Nephron progenitor cell (in vitro differentiated cells): Measurements from ENCODE around the gene POLN.

Experiments
- DNase-seq: peaks from one replicate; pipeline ENCODE4 v3.0.0; 2021
- H3K27ac Mint-ChIP-seq: 2 replicates; pipeline ENCODE4 v1.8.0; 2021; ENCODE audit warnings: mild to moderate bottlenecking, moderate library complexity, mixed read lengths
- H3K27me3 Mint-ChIP-seq: 2 replicates; pipeline ENCODE4 v1.8.0; 2021; ENCODE audit warnings: mild to moderate bottlenecking, low read depth, mixed read lengths; ENCODE audit not compliant: poor library complexity
- H3K36me3 Mint-ChIP-seq: 2 replicates; pipeline ENCODE4 v1.8.0; 2021; ENCODE audit warnings: low read depth, mixed read lengths
- H3K4me1 Mint-ChIP-seq: 2 replicates; pipeline ENCODE4 v1.8.0; 2021; ENCODE audit warnings: mixed read lengths
- H3K4me3 Mint-ChIP-seq: 2 replicates; pipeline ENCODE4 v1.8.0; 2021; ENCODE audit warnings: mild to moderate bottlenecking, moderate library complexity, mixed read lengths
- H3K9me3 Mint-ChIP-seq: 2 replicates; pipeline ENCODE4 v1.8.0; 2021; ENCODE audit warnings: mild to moderate bottlenecking, moderate library complexity, mixed read lengths
- CTCF ChIP-seq: fragments of 200-600 bp; sonication (generic); IDR thresholded peaks from 2 replicates; pipeline ENCODE4 v1.5.0; 2021; ENCODE audit warnings: antibody characterized with exemption

The POLN gene

GRCh38 chr4:2068566-2068965, 173.4 kb downstream of the POLN start:
- no peak overlapping the region for H3K4me3 Mint-ChIP-seq
- TF ChIP-seq CTCF = no peak
- H3K27ac Mint-ChIP-seq = no peak overlapping the region
- no peaks in the 10 kb centered on the region for H3K9me3 Mint-ChIP-seq
- H3K4me1 Mint-ChIP-seq = peaks cover 15% of the 10 kb centered on the region
- no peak for DNase-seq
- H3K36me3 Mint-ChIP-seq = no peaks in the 10 kb centered on the region
- no peaks in the 10 kb centered on the region for H3K27me3 Mint-ChIP-seq

GRCh38 chr4:2068198-2068470, 173.8 kb downstream of the POLN start:
- H3K27me3 Mint-ChIP-seq = no peaks in the 10 kb centered on the region
- no peaks in the 10 kb centered on the region for H3K36me3 Mint-ChIP-seq
- H3K27ac Mint-ChIP-seq = no peak overlapping the region
- peaks cover 15% of the 10 kb centered on the region for H3K4me1 Mint-ChIP-seq
- TF ChIP-seq CTCF = no peak
- H3K9me3 Mint-ChIP-seq = no peaks in the 10 kb centered on the region
- H3K4me3 Mint-ChIP-seq = no peak overlapping the region
- DNase-seq = no peak

- Mint-ChIP-seq H3K4me1 (peaks cover 15% of the 10 kb centered on the region), H3K4me3 (no peak overlapping the region), H3K27me3 (no peaks in the 10 kb centered on the region), H3K27ac (no peak overlapping the region), H3K36me3 (no peaks in the 10 kb centered on the region), H3K9me3 (no peaks in the 10 kb centered on the region)
- no peak for TF ChIP-seq CTCF
- no peak for DNase-seq
These were observed 174.3 kb downstream of the POLN start for GRCh38 chr4:2067446-2068197.

GRCh38 chr4:2066571-2067445, 175.1 kb downstream of the POLN start:
- DNase-seq = no peak
- Mint-ChIP-seq H3K27ac (no peak overlapping the region), H3K4me3 (no peak overlapping the region), H3K4me1 (peaks cover 15% of the 10 kb centered on the region), H3K27me3 (peaks cover 4% of the 10 kb centered on the region), H3K36me3 (no peaks in the 10 kb centered on the region), H3K9me3 (no peaks in the 10 kb centered on the region)
- TF ChIP-seq CTCF = no peak

- Mint-ChIP-seq H3K4me3 (no peak overlapping the region), H3K27ac (no peak overlapping the region), H3K9me3 (no peaks in the 10 kb centered on the region), H3K36me3 (no peaks in the 10 kb centered on the region), H3K27me3 (peaks cover 12% of the 10 kb centered on the region), H3K4me1 (peaks cover 10% of the 10 kb centered on the region)
- no peak for TF ChIP-seq CTCF
- no peak for DNase-seq
These were observed 175.8 kb downstream of the POLN start for GRCh38 chr4:2066011-2066551.
